Vagina (tissue), 2 donors: ENCODE data around the gene TCF21. TPM values are rescaled to one million over a fixed set of nuclear protein-coding genes. Genes with fewer than 3 reads are reported as not detected.
A peak's percentile ranks its signal among the peaks of the same experiment; 100 is the strongest.

Experiments
- DNase-seq, 2 donors: peaks; one replicate each; pipeline ENCODE4 v3.0.0-alpha.2; 2017; ENCODE audit errors: extremely low spot score in 2 of 2
- H3K27ac ChIP-seq: fragments of 200-600 bp; sonication (generic); one replicate; pipeline ENCODE4 v1.5.1; 2019
- H3K27me3 ChIP-seq: fragments of 200-600 bp; sonication (generic); one replicate; pipeline ENCODE4 v1.5.1; 2019
- H3K36me3 ChIP-seq, 2 donors: fragments of 200-600 bp; sonication (generic); one replicate each; pipeline ENCODE4 v1.5.1; 2017 to 2019
- H3K4me1 ChIP-seq: fragments of 200-600 bp; sonication (generic); one replicate; pipeline ENCODE4 v1.5.1; 2019
- H3K4me3 ChIP-seq, 2 donors: fragments of 200-600 bp; sonication (generic); 1 replicate in 1 of 2; 2 replicates in 1 of 2; pipeline ENCODE4 v1.5.1; 2016 to 2019
- H3K9me3 ChIP-seq: fragments of 200-600 bp; sonication (generic); one replicate; pipeline ENCODE4 v1.5.1; 2019
- CTCF ChIP-seq, 3 experiments: fragments of 450-650 bp in 2 of 3; fragments of 200-600 bp in 1 of 3; sonication (generic) in 1 of 3; IDR thresholded peaks; one replicate each; pipeline ENCODE4 v1.5.1; 2017 to 2019; ENCODE audit warnings: antibody characterized with exemption in 3 of 3, mild to moderate bottlenecking in 2 of 3, moderate library complexity in 2 of 3
- POLR2A ChIP-seq, 2 donors: fragments of 450-650 bp; IDR thresholded peaks; one replicate each; pipeline ENCODE4 v1.6.1; 2017; ENCODE audit warnings: antibody characterized with exemption in 2 of 2, mild to moderate bottlenecking in 2 of 2, moderate library complexity in 2 of 2
- POLR2AphosphoS5 ChIP-seq, 2 donors: sonication (generic); formaldehyde crosslinking; IDR thresholded peaks; one replicate each; pipeline ENCODE4 v1.9.0; 2017; ENCODE audit warnings: antibody characterized with exemption in 2 of 2, mild to moderate bottlenecking in 2 of 2, low read depth in 1 of 2; ENCODE audit not compliant: insufficient read depth in 1 of 2
- intact Hi-C: fragments of 100-400 bp; cut with DNase I; formaldehyde crosslinking; loops from one replicate; pipeline ENCODE4 v1.15.1; 2023
- total RNA-seq: library from RNA; depleted of rRNA; stranded (reverse); fragments of >200 nt; gene quantifications from one replicate; pipeline ENCODE4 v1.2.3, GENCODE V29; 2016

TCF21 gene
- total RNA-seq, 1 donor from 2014 or later: 12.5 TPM

GRCh38 chr6:133894795-133895358 lies 6.0 kb downstream of the TCF21 start:
- Histone ChIP-seq H3K27ac (peak overlapping the region; percentile 71), H3K27me3 (peaks cover 3% of the 10 kb centered on the region), H3K4me3 (no peak overlapping the region), H3K9me3 (no peaks in the 10 kb centered on the region), H3K36me3 (no peaks in the 10 kb centered on the region), H3K4me1 (peaks cover 37% of the 10 kb centered on the region)
- no peak for DNase-seq
- intact Hi-C loops: loop anchor here (10.0 kb wide), 2 partner anchors 130 to 1950 kb away; no protein-coding TSS in a partner anchor
- no peak for TF ChIP-seq POLR2AphosphoS5 (IDR thresholded peaks at IDR 0.05; ENCODE audit: insufficient read depth in 1 of 2, low read depth in 1 of 2)
- TF ChIP-seq POLR2A (IDR thresholded peaks at IDR 0.05): no peak
- no peak for TF ChIP-seq CTCF (IDR thresholded peaks at IDR 0.05)

- peak overlapping the region; percentile 20 to 42 for H3K4me3 ChIP-seq
- peaks cover 3% of the 10 kb centered on the region for H3K27me3 ChIP-seq
- TF ChIP-seq POLR2A (IDR thresholded peaks at IDR 0.05): no peak
- TF ChIP-seq POLR2AphosphoS5 (IDR thresholded peaks at IDR 0.05; ENCODE audit: insufficient read depth in 1 of 2, low read depth in 1 of 2): peak in 1 of 2 donors; percentile 53
- no peaks in the 10 kb centered on the region for H3K9me3 ChIP-seq
- DNase-seq: no peak
- no peaks in the 10 kb centered on the region for H3K36me3 ChIP-seq
- intact Hi-C loops: loop anchor here (10.0 kb wide), 2 partner anchors 131 to 1951 kb away; no protein-coding TSS in a partner anchor
- H3K27ac ChIP-seq: peak overlapping the region; percentile 71
- H3K4me1 ChIP-seq: peaks cover 32% of the 10 kb centered on the region
Observed at GRCh38 chr6:133895573-133896343, 6.8 kb downstream of the TCF21 start.

- no peaks in the 10 kb centered on the region for H3K36me3 ChIP-seq
- no peak for DNase-seq
- peak overlapping the region; percentile 71 for H3K27ac ChIP-seq
- peaks cover 3% of the 10 kb centered on the region for H3K27me3 ChIP-seq
- H3K4me3 ChIP-seq: peak overlapping the region; percentile 20 to 42
- TF ChIP-seq POLR2A (IDR thresholded peaks at IDR 0.05): no peak
- no peak for TF ChIP-seq CTCF (IDR thresholded peaks at IDR 0.05)
- no peak for TF ChIP-seq POLR2AphosphoS5 (IDR thresholded peaks at IDR 0.05; ENCODE audit: insufficient read depth in 1 of 2, low read depth in 1 of 2)
- H3K9me3 ChIP-seq: no peaks in the 10 kb centered on the region
- intact Hi-C loops: loop anchor here (10.0 kb wide), 2 partner anchors 132 to 1952 kb away; no protein-coding TSS in a partner anchor
- peaks cover 26% of the 10 kb centered on the region for H3K4me1 ChIP-seq
Observed at GRCh38 chr6:133896344-133896721, 7.4 kb downstream of the TCF21 start.

- H3K4me3 ChIP-seq: no peak overlapping the region
- DNase-seq: no peak
- no peak for TF ChIP-seq POLR2AphosphoS5 (IDR thresholded peaks at IDR 0.05; ENCODE audit: insufficient read depth in 1 of 2, low read depth in 1 of 2)
- H3K9me3 ChIP-seq: no peaks in the 10 kb centered on the region
- peaks cover 11% of the 10 kb centered on the region for H3K4me1 ChIP-seq
- intact Hi-C loops: loop anchor here (10.0 kb wide), 2 partner anchors 133 to 1953 kb away; no protein-coding TSS in a partner anchor
- peaks cover under 1% of the 10 kb centered on the region for H3K27me3 ChIP-seq
- H3K36me3 ChIP-seq: no peaks in the 10 kb centered on the region
- H3K27ac ChIP-seq: no peak overlapping the region
Observed at GRCh38 chr6:133898263-133898662, 9.3 kb downstream of the TCF21 start.

GRCh38 chr6:133899556-133899955 lies 10.6 kb downstream of the TCF21 start:
- no peak overlapping the region for H3K4me3 ChIP-seq
- H3K4me1 ChIP-seq: peaks cover 2% of the 10 kb centered on the region
- H3K27me3 ChIP-seq: no peaks in the 10 kb centered on the region
- TF ChIP-seq CTCF (IDR thresholded peaks at IDR 0.05): no peak
- TF ChIP-seq POLR2AphosphoS5 (IDR thresholded peaks at IDR 0.05; ENCODE audit: insufficient read depth in 1 of 2, low read depth in 1 of 2): no peak
- H3K27ac ChIP-seq: no peak overlapping the region
- no peak for DNase-seq
- H3K36me3 ChIP-seq: no peaks in the 10 kb centered on the region
- H3K9me3 ChIP-seq: no peaks in the 10 kb centered on the region
- intact Hi-C loops: loop anchor here (10.0 kb wide), 2 partner anchors 135 to 1955 kb away; no protein-coding TSS in a partner anchor
